ENCODE measurements around the gene SMIM28.

The SMIM28 gene
- 0 reads per million in 3 donors for total RNA-seq

DNA sequence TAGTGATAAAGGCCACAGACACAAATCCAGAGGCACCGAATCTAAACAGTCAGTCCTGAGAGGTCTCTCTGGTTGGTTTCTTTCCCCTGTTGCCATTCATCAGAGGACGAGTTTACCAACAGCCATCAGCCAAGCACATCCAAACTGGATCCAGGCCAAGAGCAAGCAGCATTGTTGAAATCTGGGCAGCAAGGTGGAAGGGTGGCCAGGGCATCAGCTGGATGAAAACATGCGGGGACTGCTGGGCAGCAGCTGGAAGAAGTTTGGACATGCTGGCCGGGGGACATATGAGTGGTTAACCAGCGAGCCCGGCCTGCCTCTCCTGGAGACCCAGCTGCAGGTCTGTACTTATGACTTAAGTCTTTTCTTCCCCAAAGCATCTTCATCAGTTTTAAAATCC lies at the start of gene SMIM28:
Gene SMIM28 (plus strand): TSS at position 62 of the 400 bp plus-strand sequence. CDS start 168 bp downstream, at position 230.
- DNase-seq = no peak
- H3K4me3 ChIP-seq (ENCODE audit: insufficient read depth, low read depth, low read length, poor library complexity, severe bottlenecking) = no peak within 1 kb of the TSS

DNA sequence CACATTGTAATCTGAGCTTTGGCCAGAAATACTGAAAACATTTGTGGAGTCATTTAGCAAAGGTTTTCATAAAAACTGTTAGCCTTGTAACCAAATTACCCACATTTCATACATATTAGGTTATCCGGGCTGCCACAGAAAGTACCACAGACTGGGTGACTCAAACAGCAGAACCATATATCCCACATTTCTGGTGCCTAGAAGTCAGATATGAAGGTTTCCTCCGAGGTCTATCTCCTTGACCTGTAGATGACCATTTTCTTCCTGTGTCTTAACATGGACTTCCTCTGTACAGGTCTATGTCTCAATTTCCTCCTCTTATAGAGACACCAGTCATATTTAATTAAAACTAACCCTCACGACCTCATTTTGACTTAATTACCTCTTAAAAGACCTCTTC lies 49.5 kb upstream of the SMIM28 start:
- H3K9me3 ChIP-seq (ENCODE audit: control insufficient read depth, low read length) = no peaks in the 10 kb centered on the region
- DNase-seq = no peak
- H3K27ac ChIP-seq (ENCODE audit: insufficient read depth, low read length, poor library complexity, severe bottlenecking) = no peak overlapping the region
- H3K4me3 ChIP-seq (ENCODE audit: insufficient read depth, low read depth, low read length, poor library complexity, severe bottlenecking) = no peak overlapping the region
- no peaks in the 10 kb centered on the region for H3K4me1 ChIP-seq (ENCODE audit: control insufficient read depth, insufficient read depth, low read length, poor library complexity, severe bottlenecking)
- no peaks in the 10 kb centered on the region for H3K27me3 ChIP-seq (replicated peaks; ENCODE audit: control insufficient read depth, insufficient read depth, low read length, poor library complexity, severe bottlenecking)
- no peaks in the 10 kb centered on the region for H3K36me3 ChIP-seq (ENCODE audit: control insufficient read depth, insufficient read depth, low read length)

More for the DNA sequence above, at the start of gene SMIM28:
- no peak within 1 kb of the TSS for H3K27ac ChIP-seq (ENCODE audit: insufficient read depth, low read length, poor library complexity, severe bottlenecking)
- H3K27me3 ChIP-seq (replicated peaks; ENCODE audit: control insufficient read depth, insufficient read depth, low read length, poor library complexity, severe bottlenecking) = peaks cover 3% of the 10 kb centered on the region
- H3K9me3 ChIP-seq (ENCODE audit: control insufficient read depth, low read length) = no peaks in the 10 kb centered on the region
- H3K4me1 ChIP-seq (ENCODE audit: control insufficient read depth, insufficient read depth, low read length, poor library complexity, severe bottlenecking) = no peaks in the 10 kb centered on the region
- no peaks in the 10 kb centered on the region for H3K36me3 ChIP-seq (ENCODE audit: control insufficient read depth, insufficient read depth, low read length)

DNA sequence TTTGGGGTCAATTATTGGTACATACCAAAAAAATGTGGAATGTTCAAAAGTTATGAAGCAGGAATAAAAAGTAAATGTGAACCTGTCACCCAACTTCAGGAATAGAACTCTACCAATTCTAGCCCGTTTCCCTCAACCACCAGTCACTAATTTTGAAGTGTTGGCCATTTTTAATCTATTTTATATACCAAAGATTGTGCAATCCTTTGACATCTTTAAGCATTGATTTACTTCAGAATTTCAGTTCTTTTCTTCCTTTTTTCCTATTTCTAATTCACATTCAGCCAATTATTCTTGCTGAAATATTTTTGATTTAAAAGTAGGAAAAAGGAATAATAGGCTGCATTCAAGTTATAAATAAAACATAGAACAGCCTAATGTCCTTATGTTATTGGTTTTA lies 46.9 kb upstream of the SMIM28 start:
- Histone ChIP-seq H3K9me3 (ENCODE audit: control insufficient read depth, low read length) (no peaks in the 10 kb centered on the region), H3K27me3 (replicated peaks; ENCODE audit: control insufficient read depth, insufficient read depth, low read length, poor library complexity, severe bottlenecking) (no peaks in the 10 kb centered on the region), H3K36me3 (ENCODE audit: control insufficient read depth, insufficient read depth, low read length) (no peaks in the 10 kb centered on the region), H3K27ac (ENCODE audit: insufficient read depth, low read length, poor library complexity, severe bottlenecking) (no peak overlapping the region), H3K4me1 (ENCODE audit: control insufficient read depth, insufficient read depth, low read length, poor library complexity, severe bottlenecking) (no peaks in the 10 kb centered on the region), H3K4me3 (ENCODE audit: insufficient read depth, low read depth, low read length, poor library complexity, severe bottlenecking) (no peak overlapping the region)
- DNase-seq = no peak

DNA sequence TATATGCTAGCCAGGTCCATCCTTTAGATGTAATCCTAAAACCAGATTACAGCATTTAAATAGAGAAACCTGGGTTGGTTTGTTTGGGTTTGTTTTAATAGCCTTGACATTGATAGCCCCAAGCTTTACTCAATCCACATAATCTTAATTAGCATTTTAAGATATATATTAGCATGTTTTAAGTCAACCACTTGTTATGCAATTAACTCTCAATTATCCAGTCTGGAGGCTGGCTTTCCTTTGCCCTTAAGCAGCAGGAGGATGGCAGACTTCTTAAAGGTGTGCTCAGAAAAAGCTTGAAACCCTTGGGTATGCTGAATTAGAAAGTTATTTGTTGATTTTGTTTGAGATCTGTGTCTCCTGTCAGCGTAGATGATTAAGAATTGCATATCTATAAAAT lies 46.3 kb upstream of the SMIM28 start:
- Histone ChIP-seq H3K4me3 (ENCODE audit: insufficient read depth, low read depth, low read length, poor library complexity, severe bottlenecking) (no peak overlapping the region), H3K4me1 (ENCODE audit: control insufficient read depth, insufficient read depth, low read length, poor library complexity, severe bottlenecking) (no peaks in the 10 kb centered on the region), H3K36me3 (ENCODE audit: control insufficient read depth, insufficient read depth, low read length) (no peaks in the 10 kb centered on the region), H3K9me3 (ENCODE audit: control insufficient read depth, low read length) (no peaks in the 10 kb centered on the region), H3K27me3 (replicated peaks; ENCODE audit: control insufficient read depth, insufficient read depth, low read length, poor library complexity, severe bottlenecking) (no peaks in the 10 kb centered on the region), H3K27ac (ENCODE audit: insufficient read depth, low read length, poor library complexity, severe bottlenecking) (no peak overlapping the region)
- no peak for DNase-seq

DNA sequence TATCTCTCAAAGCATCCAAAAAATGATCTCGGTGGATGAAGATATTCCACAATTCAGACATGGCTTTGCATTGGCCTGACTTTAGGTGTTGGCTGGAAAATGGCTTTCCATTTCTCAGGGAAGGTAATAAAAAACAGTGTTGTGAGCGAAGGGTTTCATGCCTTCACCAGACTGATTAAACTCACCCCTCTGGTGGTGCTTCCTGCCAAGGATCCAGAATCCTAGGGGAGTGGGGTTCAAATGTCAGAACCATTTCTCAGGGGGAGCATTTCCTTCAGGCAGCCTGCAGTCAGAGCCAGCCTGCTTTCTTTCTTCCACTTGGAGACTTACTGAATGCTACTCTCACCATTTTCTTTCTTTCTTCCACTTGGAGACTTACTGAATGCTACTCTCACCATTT lies 45.7 kb upstream of the SMIM28 start:
- H3K27ac ChIP-seq (ENCODE audit: insufficient read depth, low read length, poor library complexity, severe bottlenecking) = no peak overlapping the region

DNA sequence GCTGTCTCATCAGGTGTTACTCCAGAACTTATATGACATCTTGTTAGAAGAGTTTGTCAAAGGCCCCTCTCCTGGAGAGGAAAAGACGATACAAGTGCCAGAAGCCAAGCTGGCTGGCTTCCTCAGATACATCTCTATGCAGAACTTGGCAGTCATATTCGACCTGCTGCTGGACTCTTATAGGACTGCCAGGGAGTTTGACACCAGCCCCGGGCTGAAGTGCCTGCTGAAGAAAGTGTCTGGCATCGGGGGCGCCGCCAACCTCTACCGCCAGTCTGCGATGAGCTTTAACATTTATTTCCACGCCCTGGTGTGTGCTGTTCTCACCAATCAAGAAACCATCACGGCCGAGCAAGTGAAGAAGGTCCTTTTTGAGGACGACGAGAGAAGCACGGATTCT lies 43.7 kb upstream of the SMIM28 start:
- Histone ChIP-seq H3K4me3 (ENCODE audit: insufficient read depth, low read depth, low read length, poor library complexity, severe bottlenecking) (no peak overlapping the region), H3K27me3 (replicated peaks; ENCODE audit: control insufficient read depth, insufficient read depth, low read length, poor library complexity, severe bottlenecking) (no peaks in the 10 kb centered on the region), H3K36me3 (ENCODE audit: control insufficient read depth, insufficient read depth, low read length) (no peaks in the 10 kb centered on the region), H3K27ac (ENCODE audit: insufficient read depth, low read length, poor library complexity, severe bottlenecking) (no peak overlapping the region), H3K9me3 (ENCODE audit: control insufficient read depth, low read length) (no peaks in the 10 kb centered on the region), H3K4me1 (ENCODE audit: control insufficient read depth, insufficient read depth, low read length, poor library complexity, severe bottlenecking) (no peaks in the 10 kb centered on the region)
- DNase-seq = no peak

More for the DNA sequence above, 45.7 kb upstream of the SMIM28 start:
- H3K27me3 ChIP-seq (replicated peaks; ENCODE audit: control insufficient read depth, insufficient read depth, low read length, poor library complexity, severe bottlenecking) = no peaks in the 10 kb centered on the region
- H3K9me3 ChIP-seq (ENCODE audit: control insufficient read depth, low read length) = no peaks in the 10 kb centered on the region
- DNase-seq = no peak
- no peaks in the 10 kb centered on the region for H3K36me3 ChIP-seq (ENCODE audit: control insufficient read depth, insufficient read depth, low read length)
- no peaks in the 10 kb centered on the region for H3K4me1 ChIP-seq (ENCODE audit: control insufficient read depth, insufficient read depth, low read length, poor library complexity, severe bottlenecking)
- no peak overlapping the region for H3K4me3 ChIP-seq (ENCODE audit: insufficient read depth, low read depth, low read length, poor library complexity, severe bottlenecking)

DNA sequence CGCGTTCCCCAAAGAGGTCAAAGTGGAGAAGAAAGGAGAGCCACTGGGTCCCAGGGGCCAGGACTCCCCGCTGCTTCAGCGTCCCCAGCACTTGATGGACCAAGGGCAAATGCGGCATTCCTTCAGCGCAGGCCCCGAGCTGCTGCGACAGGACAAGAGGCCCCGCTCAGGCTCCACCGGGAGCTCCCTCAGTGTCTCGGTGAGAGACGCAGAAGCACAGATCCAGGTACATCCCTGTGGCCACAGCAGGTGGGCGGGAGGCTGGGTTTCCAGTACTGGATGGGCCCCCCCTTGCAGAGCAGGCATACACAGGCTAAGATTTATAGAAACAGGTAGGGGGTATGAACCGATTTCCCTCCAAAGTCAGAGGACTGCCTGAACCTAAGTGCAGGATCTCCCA lies 42.7 kb upstream of the SMIM28 start:
- Histone ChIP-seq H3K4me3 (ENCODE audit: insufficient read depth, low read depth, low read length, poor library complexity, severe bottlenecking) (no peak overlapping the region), H3K4me1 (ENCODE audit: control insufficient read depth, insufficient read depth, low read length, poor library complexity, severe bottlenecking) (no peaks in the 10 kb centered on the region)
- DNase-seq = no peak

DNA sequence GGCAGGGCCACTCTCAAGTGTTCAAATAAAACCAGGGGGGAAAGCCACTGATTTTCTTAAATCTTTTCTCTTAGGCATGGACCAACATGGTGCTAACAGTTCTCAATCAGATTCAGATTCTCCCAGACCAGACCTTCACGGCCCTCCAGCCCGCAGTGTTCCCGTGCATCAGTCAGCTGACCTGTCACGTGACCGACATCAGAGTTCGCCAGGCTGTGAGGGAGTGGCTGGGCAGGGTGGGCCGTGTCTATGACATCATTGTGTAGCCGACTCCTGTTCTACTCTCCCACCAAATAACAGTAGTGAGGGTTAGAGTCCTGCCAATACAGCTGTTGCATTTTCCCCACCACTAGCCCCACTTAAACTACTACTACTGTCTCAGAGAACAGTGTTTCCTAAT lies 41.5 kb upstream of the SMIM28 start:
- no peaks in the 10 kb centered on the region for H3K9me3 ChIP-seq (ENCODE audit: control insufficient read depth, low read length)
- no peaks in the 10 kb centered on the region for H3K27me3 ChIP-seq (replicated peaks; ENCODE audit: control insufficient read depth, insufficient read depth, low read length, poor library complexity, severe bottlenecking)
- H3K36me3 ChIP-seq (ENCODE audit: control insufficient read depth, insufficient read depth, low read length) = no peaks in the 10 kb centered on the region
- H3K4me3 ChIP-seq (ENCODE audit: insufficient read depth, low read depth, low read length, poor library complexity, severe bottlenecking) = no peak overlapping the region
- H3K27ac ChIP-seq (ENCODE audit: insufficient read depth, low read length, poor library complexity, severe bottlenecking) = no peak overlapping the region
- no peak for DNase-seq
- H3K4me1 ChIP-seq (ENCODE audit: control insufficient read depth, insufficient read depth, low read length, poor library complexity, severe bottlenecking) = no peaks in the 10 kb centered on the region

More for the DNA sequence above, 42.7 kb upstream of the SMIM28 start:
- Histone ChIP-seq H3K27ac (ENCODE audit: insufficient read depth, low read length, poor library complexity, severe bottlenecking) (no peak overlapping the region), H3K36me3 (ENCODE audit: control insufficient read depth, insufficient read depth, low read length) (no peaks in the 10 kb centered on the region), H3K27me3 (replicated peaks; ENCODE audit: control insufficient read depth, insufficient read depth, low read length, poor library complexity, severe bottlenecking) (no peaks in the 10 kb centered on the region), H3K9me3 (ENCODE audit: control insufficient read depth, low read length) (no peaks in the 10 kb centered on the region)

DNA sequence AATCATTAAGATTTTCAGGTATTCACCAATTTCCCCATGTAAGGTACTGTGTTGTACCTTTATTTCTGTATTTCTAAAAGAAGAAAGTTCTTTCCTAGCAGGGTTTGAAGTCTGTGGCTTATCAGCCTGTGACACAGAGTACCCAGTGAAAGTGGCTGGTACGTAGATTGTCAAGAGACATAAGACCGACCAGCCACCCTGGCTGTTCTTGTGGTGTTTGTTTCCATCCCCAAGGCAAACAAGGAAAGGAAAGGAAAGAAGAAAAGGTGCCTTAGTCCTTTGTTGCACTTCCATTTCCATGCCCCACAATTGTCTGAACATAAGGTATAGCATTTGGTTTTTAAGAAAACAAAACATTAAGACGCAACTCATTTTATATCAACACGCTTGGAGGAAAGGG lies 40.6 kb upstream of the SMIM28 start:
- H3K4me3 ChIP-seq (ENCODE audit: insufficient read depth, low read depth, low read length, poor library complexity, severe bottlenecking) = no peak overlapping the region
- no peak overlapping the region for H3K27ac ChIP-seq (ENCODE audit: insufficient read depth, low read length, poor library complexity, severe bottlenecking)
- H3K4me1 ChIP-seq (ENCODE audit: control insufficient read depth, insufficient read depth, low read length, poor library complexity, severe bottlenecking) = no peaks in the 10 kb centered on the region
- H3K36me3 ChIP-seq (ENCODE audit: control insufficient read depth, insufficient read depth, low read length) = no peaks in the 10 kb centered on the region
- no peak for DNase-seq
- no peaks in the 10 kb centered on the region for H3K27me3 ChIP-seq (replicated peaks; ENCODE audit: control insufficient read depth, insufficient read depth, low read length, poor library complexity, severe bottlenecking)
- H3K9me3 ChIP-seq (ENCODE audit: control insufficient read depth, low read length) = no peaks in the 10 kb centered on the region

DNA sequence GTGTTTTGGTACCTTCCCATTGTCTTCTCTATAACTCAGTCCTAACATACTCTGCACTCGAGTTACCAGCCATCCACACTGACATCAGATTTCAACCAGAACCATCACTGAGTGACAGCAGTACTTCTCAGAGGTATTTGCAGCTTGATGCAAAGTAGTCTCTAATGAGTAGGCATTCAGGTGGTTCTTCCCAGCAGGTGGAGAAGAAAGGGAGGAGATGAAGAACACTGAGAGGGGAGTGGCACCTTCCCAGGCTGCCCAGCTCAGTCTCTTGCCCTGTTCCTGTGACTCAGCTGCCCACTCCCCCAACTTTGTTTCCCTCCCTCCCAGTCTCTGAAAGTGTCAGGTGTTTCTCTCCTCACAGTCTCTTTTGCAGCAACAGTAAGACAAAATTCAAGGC lies 38.7 kb upstream of the SMIM28 start:
- H3K9me3 ChIP-seq (ENCODE audit: control insufficient read depth, low read length) = no peaks in the 10 kb centered on the region
- no peak for DNase-seq

DNA sequence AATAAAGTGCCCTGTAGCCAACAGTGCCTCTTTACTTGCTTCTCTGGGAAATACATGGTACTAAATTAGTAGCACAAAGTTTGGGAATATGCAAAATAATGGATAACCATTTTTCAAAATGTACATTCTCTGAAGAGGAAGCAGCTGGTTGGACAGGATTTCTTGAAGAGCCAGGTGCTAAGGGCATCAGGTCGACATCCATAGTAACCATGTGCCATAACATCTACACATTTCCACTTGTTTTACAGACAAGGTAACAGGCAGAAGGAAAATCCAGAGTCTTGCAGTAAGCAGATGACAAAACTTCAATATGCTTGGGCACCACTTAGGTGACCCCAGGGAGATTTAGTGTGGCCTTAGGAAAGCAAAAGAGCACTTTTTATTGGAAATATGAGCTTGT lies 36.5 kb upstream of the SMIM28 start:
- Histone ChIP-seq H3K27me3 (replicated peaks; ENCODE audit: control insufficient read depth, insufficient read depth, low read length, poor library complexity, severe bottlenecking) (no peaks in the 10 kb centered on the region), H3K9me3 (ENCODE audit: control insufficient read depth, low read length) (no peaks in the 10 kb centered on the region), H3K4me1 (ENCODE audit: control insufficient read depth, insufficient read depth, low read length, poor library complexity, severe bottlenecking) (no peaks in the 10 kb centered on the region), H3K36me3 (ENCODE audit: control insufficient read depth, insufficient read depth, low read length) (no peaks in the 10 kb centered on the region), H3K4me3 (ENCODE audit: insufficient read depth, low read depth, low read length, poor library complexity, severe bottlenecking) (no peak overlapping the region), H3K27ac (ENCODE audit: insufficient read depth, low read length, poor library complexity, severe bottlenecking) (no peak overlapping the region)
- DNase-seq = no peak

More for the DNA sequence above, 38.7 kb upstream of the SMIM28 start:
- no peak overlapping the region for H3K4me3 ChIP-seq (ENCODE audit: insufficient read depth, low read depth, low read length, poor library complexity, severe bottlenecking)
- H3K4me1 ChIP-seq (ENCODE audit: control insufficient read depth, insufficient read depth, low read length, poor library complexity, severe bottlenecking) = no peaks in the 10 kb centered on the region
- H3K27ac ChIP-seq (ENCODE audit: insufficient read depth, low read length, poor library complexity, severe bottlenecking) = no peak overlapping the region
- no peaks in the 10 kb centered on the region for H3K36me3 ChIP-seq (ENCODE audit: control insufficient read depth, insufficient read depth, low read length)
- H3K27me3 ChIP-seq (replicated peaks; ENCODE audit: control insufficient read depth, insufficient read depth, low read length, poor library complexity, severe bottlenecking) = no peaks in the 10 kb centered on the region
